Umbilical cord (tissue), 2 donors: ENCODE results near the gene GCC2. TPM values are rescaled to one million over a fixed set of nuclear protein-coding genes. Genes with fewer than 3 reads are reported as not detected.
A peak's percentile ranks its signal among the peaks of the same experiment; 100 is the strongest.
"Not testable (repeated sequence)": the region's sequence is repeated elsewhere in the genome, so short reads cannot be mapped to it uniquely, and the experiment has no call there.

Source experiments
- DNase-seq: peaks from one replicate; pipeline ENCODE4 v3.0.0-alpha.2; 2015; ENCODE audit warnings: low spot score
- total RNA-seq: library from RNA; depleted of rRNA; stranded (reverse); fragments of >200 nt; gene quantifications from one replicate; pipeline ENCODE4 v1.2.3, GENCODE V29; 2014; ENCODE audit warnings: low replicate concordance; ENCODE audit not compliant: insufficient read depth

Gene GCC2
- total RNA-seq, 1 donor from 2014 or later, result 75.6 TPM

GRCh38 chr2:108444941-108445840, 3.8 kb upstream of the GCC2 start:
- peak; percentile 5 for DNase-seq

GRCh38 chr2:108446703-108447102, 2.3 kb upstream of the GCC2 start:
- no peak for DNase-seq

GRCh38 chr2:108447947-108448677, 894 bp upstream of the GCC2 start:
- no peak for DNase-seq

- peak; percentile 56 for DNase-seq
Observed at GRCh38 chr2:108449410-108450130, 564 bp downstream of the GCC2 start.

GRCh38 chr2:108450863-108451262, 1.9 kb downstream of the GCC2 start:
- DNase-seq, result no peak

GRCh38 chr2:108451976-108452375, 3.0 kb downstream of the GCC2 start:
- no peak for DNase-seq

GRCh38 chr2:108453530-108453929, 4.5 kb downstream of the GCC2 start:
- not testable (repeated sequence) for DNase-seq

- DNase-seq, result no peak
Observed at GRCh38 chr2:108454440-108454839, 5.4 kb downstream of the GCC2 start.

GRCh38 chr2:108455571-108455970, 6.6 kb downstream of the GCC2 start:
- DNase-seq, result no peak

GRCh38 chr2:108458082-108458481, 9.1 kb downstream of the GCC2 start:
- DNase-seq, result no peak

- peak; percentile 23 for DNase-seq
Observed at GRCh38 chr2:108459441-108459840, 10.4 kb downstream of the GCC2 start.

- no peak for DNase-seq
Observed at GRCh38 chr2:108460345-108461037, 11.5 kb downstream of the GCC2 start.

GRCh38 chr2:108477099-108477498, 28.1 kb downstream of the GCC2 start:
- no peak for DNase-seq

GRCh38 chr2:108485253-108485652, 36.2 kb downstream of the GCC2 start:
- DNase-seq, result no peak

GRCh38 chr2:108490506-108491122, 41.6 kb downstream of the GCC2 start:
- no peak for DNase-seq

- no peak for DNase-seq
Observed at GRCh38 chr2:108491848-108492247, 42.8 kb downstream of the GCC2 start.

- DNase-seq, result peak; percentile 39
Observed at GRCh38 chr2:108492364-108492763, 43.4 kb downstream of the GCC2 start.

- not testable (repeated sequence) for DNase-seq
Observed at GRCh38 chr2:108496167-108496566, 47.2 kb downstream of the GCC2 start.

- DNase-seq, result not testable (repeated sequence)
Observed at GRCh38 chr2:108507620-108508019, 58.6 kb downstream of the GCC2 start.

GRCh38 chr2:108512431-108512830, 63.4 kb downstream of the GCC2 start:
- DNase-seq, result not testable (repeated sequence)

- not testable (repeated sequence) for DNase-seq
Observed at GRCh38 chr2:108514478-108514877, 65.5 kb downstream of the GCC2 start.
